Right atrium auricular region (tissue), 2 donors: ENCODE data around the gene RAB8B. TPM values are rescaled to one million over a fixed set of nuclear protein-coding genes. Genes with fewer than 3 reads are reported as not detected.

Experiments
- DNase-seq: peaks from one replicate; pipeline ENCODE4 v3.0.0-alpha.2; 2019; ENCODE audit warnings: low spot score
- H3K27ac ChIP-seq, 2 donors: fragments of 200-600 bp; sonication (generic); 1 replicate in 1 of 2; 2 replicates in 1 of 2; pipeline ENCODE4 v1.5.1; 2016 to 2019
- H3K27me3 ChIP-seq, 2 donors: fragments of 200-600 bp; sonication (generic); one replicate each; pipeline versions ENCODE4 v1.5.1 to v1.6.0; 2017 to 2019
- H3K36me3 ChIP-seq: fragments of 200-600 bp; sonication (generic); one replicate; pipeline ENCODE4 v1.5.1; 2016
- H3K4me1 ChIP-seq, 2 donors: fragments of 200-600 bp; sonication (generic); one replicate each; pipeline versions ENCODE4 v1.5.1 to v1.6.0; 2017 to 2019
- H3K4me3 ChIP-seq, 2 donors: fragments of 200-600 bp; sonication (generic); 1 replicate in 1 of 2; 2 replicates in 1 of 2; pipeline ENCODE4 v1.5.1; 2017 to 2019; ENCODE audit warnings: mild to moderate bottlenecking in 1 of 2, moderate library complexity in 1 of 2
- H3K9me3 ChIP-seq, 2 donors: fragments of 200-600 bp; sonication (generic); one replicate each; pipeline ENCODE4 v1.5.1; 2019
- CTCF ChIP-seq, 2 donors: fragments of 200-600 bp; sonication (generic); IDR thresholded peaks; one replicate each; pipeline ENCODE4 v1.5.1; 2019; ENCODE audit warnings: antibody characterized with exemption in 2 of 2
- total RNA-seq, 2 donors: library from RNA; depleted of rRNA; stranded (reverse); fragments of >200 nt; gene quantifications; one replicate each; pipeline ENCODE4 v1.1.0, GENCODE V29; 2016

RAB8B gene
- total RNA-seq, 2 donors from 2014 or later = 10.2 to 19.3 TPM

DNA sequence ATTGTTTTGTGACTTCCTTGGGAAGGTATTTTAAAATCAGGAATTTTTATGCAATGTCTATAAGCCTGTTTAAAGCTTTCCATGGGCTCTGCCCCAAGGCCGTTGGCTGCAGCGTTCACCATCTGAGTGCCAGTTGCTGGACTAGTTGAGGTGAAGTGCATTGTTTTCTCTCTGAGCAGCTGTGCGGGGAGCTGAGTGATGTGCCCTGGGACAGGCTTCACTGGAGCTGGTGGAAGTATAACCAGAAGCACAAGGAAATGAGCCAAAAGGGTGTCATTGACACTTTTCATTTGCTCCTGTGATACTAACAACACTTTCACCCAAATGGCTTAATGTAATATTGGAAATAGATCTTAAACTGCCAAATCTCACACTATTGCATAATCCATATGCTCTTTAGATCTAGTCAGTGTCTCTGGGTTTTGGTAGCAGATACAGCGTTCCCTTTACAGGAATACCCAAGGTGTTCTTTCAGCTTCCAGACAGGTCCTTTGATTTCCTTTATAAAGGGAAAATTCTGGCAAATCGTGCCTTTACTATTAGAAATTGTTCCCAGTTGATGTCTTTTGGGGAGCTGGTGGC lies 117.2 kb downstream of the RAB8B start:
- H3K36me3 ChIP-seq = peaks cover 29% of the 10 kb centered on the region

GRCh38 chr15:63308491-63308890 lies 119.1 kb downstream of the RAB8B start:
- H3K27ac ChIP-seq = no peak overlapping the region
- no peaks in the 10 kb centered on the region for H3K4me1 ChIP-seq
- H3K27me3 ChIP-seq = no peaks in the 10 kb centered on the region
- peaks cover 17% of the 10 kb centered on the region for H3K36me3 ChIP-seq
- no peak for DNase-seq
- no peak for TF ChIP-seq CTCF (IDR thresholded peaks at IDR 0.05)
- H3K4me3 ChIP-seq = no peak overlapping the region
- no peaks in the 10 kb centered on the region for H3K9me3 ChIP-seq

More for the DNA sequence above, 117.2 kb downstream of the RAB8B start:
- Histone ChIP-seq H3K27ac (no peak overlapping the region), H3K4me1 (no peaks in the 10 kb centered on the region), H3K9me3 (no peaks in the 10 kb centered on the region), H3K4me3 (no peak overlapping the region), H3K27me3 (no peaks in the 10 kb centered on the region)
- no peak for TF ChIP-seq CTCF (IDR thresholded peaks at IDR 0.05)
- no peak for DNase-seq

GRCh38 chr15:63308947-63309346 lies 119.5 kb downstream of the RAB8B start:
- H3K27ac ChIP-seq = no peak overlapping the region
- no peaks in the 10 kb centered on the region for H3K4me1 ChIP-seq
- no peaks in the 10 kb centered on the region for H3K9me3 ChIP-seq
- no peak overlapping the region for H3K4me3 ChIP-seq
- H3K27me3 ChIP-seq = no peaks in the 10 kb centered on the region
- H3K36me3 ChIP-seq = peaks cover 13% of the 10 kb centered on the region
- no peak for DNase-seq
- TF ChIP-seq CTCF (IDR thresholded peaks at IDR 0.05) = no peak

- Histone ChIP-seq H3K36me3 (peaks cover 6% of the 10 kb centered on the region), H3K27me3 (no peaks in the 10 kb centered on the region), H3K4me1 (no peaks in the 10 kb centered on the region), H3K4me3 (no peak overlapping the region), H3K27ac (no peak overlapping the region), H3K9me3 (no peaks in the 10 kb centered on the region)
- DNase-seq = no peak
- no peak for TF ChIP-seq CTCF (IDR thresholded peaks at IDR 0.05)
These were observed 121.2 kb downstream of the RAB8B start for GRCh38 chr15:63310646-63311045.

DNA sequence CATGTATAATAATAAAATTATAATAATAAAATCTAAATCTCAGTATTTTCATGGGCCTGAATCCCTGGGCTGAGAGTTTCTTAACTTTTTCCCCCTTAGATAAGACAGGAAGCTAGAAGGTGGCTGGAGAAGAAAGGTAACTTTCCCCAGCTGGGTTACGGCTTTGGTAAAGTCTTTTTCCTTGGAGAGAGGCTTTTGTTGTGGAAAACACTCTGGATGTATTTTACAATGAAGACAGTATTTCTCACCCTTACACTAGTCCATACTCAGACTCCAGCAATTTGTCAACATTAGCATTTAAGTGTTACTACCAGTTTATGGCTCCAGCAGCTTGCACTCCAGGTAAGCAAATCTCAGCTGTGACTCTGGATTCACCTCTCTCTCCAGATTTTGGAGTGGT lies 122.9 kb downstream of the RAB8B start:
- no peaks in the 10 kb centered on the region for H3K4me1 ChIP-seq
- DNase-seq = no peak
- no peak overlapping the region for H3K27ac ChIP-seq
- H3K27me3 ChIP-seq = no peaks in the 10 kb centered on the region
- H3K9me3 ChIP-seq = no peaks in the 10 kb centered on the region
- TF ChIP-seq CTCF (IDR thresholded peaks at IDR 0.05) = no peak
- H3K36me3 ChIP-seq = no peaks in the 10 kb centered on the region
- H3K4me3 ChIP-seq = no peak overlapping the region

- H3K4me1 ChIP-seq = no peaks in the 10 kb centered on the region
- DNase-seq = no peak
- H3K36me3 ChIP-seq = no peaks in the 10 kb centered on the region
- no peaks in the 10 kb centered on the region for H3K9me3 ChIP-seq
- no peak overlapping the region for H3K27ac ChIP-seq
- no peak for TF ChIP-seq CTCF (IDR thresholded peaks at IDR 0.05)
- no peak overlapping the region for H3K4me3 ChIP-seq
- H3K27me3 ChIP-seq = no peaks in the 10 kb centered on the region
These were observed 124.4 kb downstream of the RAB8B start for GRCh38 chr15:63313825-63314224.
